Activated CD4-positive, alpha-beta T cell treated with anti-CD3 and anti-CD28 coated beads, Interleukin-2, amount 50 U/mL, for 48 hours (primary cell): Measurements from ENCODE around the gene FARP2.
"Not testable (repeated sequence)": the region's sequence is repeated elsewhere in the genome, so short reads cannot be mapped to it uniquely, and the experiment has no call there.

ENCODE experiments used
- DNase-seq, 2 experiments: peaks; one replicate each; pipeline ENCODE4 v3.0.0-alpha.2; 2020

Gene FARP2

DNA sequence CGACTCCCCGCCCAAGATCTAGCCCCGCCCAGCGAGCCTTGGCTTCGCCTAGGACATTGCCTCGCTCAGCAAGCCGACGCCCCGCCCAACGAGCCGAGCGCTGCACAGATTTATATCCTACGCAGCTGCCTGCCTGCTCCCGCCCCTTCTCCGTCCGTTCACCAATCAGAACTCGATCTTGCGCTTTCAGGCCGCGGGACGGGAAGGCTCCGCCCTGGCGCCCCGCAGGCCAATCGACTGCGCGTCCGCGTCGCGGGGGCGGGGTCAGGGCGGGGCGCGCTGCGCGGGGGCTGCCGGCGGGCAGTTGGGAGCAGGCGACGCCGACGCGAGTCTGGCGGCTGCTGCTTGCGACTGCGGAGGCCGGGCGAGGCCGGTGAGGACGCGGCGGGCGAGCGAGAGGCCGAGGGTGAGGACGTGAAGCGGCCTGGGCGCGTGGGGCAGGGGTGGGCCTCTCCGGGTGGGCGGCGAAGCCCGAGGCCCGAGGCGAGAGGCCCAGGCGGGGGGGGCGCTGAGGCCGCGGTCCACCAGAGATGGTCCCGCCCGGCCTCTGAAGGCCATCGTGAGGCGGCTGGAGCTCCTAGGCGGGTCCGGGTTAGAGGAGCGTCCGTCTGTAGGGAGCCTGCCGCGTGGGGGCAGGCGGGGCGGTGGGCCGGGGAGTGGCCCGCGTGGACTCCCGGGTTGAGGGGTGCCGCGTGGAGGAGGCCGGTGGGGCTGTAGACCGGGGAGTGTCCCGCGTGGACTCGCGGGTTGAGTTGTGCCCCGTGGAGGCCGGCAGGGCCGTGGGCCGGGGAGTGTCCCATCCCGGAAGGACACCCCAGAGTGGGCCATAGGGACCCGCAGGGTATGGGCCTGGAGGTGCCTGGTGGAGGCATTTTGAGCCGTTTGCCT is at the start of gene FARP2:
Gene FARP2 (plus strand): TSS at position 303 of the 888 bp plus-strand sequence. CDS start 16,823 bp downstream, outside the sequence.
- peak; percentile 97 for DNase-seq

DNA sequence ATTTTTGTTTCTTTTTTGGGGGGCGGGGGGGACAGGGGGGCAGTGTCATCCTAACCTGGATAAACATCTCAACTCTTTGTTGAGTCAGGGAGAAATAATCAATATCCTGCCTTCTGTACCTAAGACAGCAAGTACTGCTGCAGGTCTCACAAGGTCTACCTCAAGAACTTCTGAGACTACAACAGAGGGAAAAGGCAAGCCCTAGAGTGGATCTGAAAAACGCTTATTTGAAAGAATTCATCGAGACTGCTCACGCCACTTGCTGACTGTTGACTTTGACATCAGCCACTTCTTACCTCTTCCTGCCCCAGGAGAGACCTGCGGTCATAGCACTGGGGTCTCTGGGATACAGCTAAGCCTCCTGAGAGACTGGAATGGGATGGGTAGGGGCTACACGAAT is 49.0 kb upstream of the FARP2 start:
- no peak for DNase-seq

- DNase-seq, result no peak
Observed at GRCh38 chr2:241308267-241308666, 47.8 kb upstream of the FARP2 start.

- DNase-seq, result no peak
Observed at GRCh38 chr2:241308832-241309500, 47.1 kb upstream of the FARP2 start.

DNA sequence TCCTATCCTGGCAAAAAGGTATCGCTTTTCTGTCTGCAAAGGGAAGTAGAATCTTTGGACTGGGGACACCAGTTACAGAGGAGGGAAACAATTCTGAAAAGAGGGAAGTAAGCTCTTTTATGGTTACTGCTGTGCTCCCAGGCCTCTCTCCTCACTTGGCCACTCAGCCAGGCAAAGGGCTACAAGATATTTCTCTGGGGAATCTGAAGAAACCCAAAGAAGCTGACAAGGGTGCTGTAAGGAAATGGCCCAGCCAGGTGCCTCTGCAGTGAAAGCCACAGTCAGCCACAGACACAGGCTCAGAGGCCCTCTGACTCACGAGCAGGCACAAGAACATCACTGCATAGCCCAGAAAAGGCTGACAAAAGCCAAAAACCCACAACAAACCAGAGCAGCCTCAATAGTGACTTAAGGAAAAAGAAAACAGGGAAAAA is 46.4 kb upstream of the FARP2 start:
- peak; percentile 65 to 75 for DNase-seq

DNA sequence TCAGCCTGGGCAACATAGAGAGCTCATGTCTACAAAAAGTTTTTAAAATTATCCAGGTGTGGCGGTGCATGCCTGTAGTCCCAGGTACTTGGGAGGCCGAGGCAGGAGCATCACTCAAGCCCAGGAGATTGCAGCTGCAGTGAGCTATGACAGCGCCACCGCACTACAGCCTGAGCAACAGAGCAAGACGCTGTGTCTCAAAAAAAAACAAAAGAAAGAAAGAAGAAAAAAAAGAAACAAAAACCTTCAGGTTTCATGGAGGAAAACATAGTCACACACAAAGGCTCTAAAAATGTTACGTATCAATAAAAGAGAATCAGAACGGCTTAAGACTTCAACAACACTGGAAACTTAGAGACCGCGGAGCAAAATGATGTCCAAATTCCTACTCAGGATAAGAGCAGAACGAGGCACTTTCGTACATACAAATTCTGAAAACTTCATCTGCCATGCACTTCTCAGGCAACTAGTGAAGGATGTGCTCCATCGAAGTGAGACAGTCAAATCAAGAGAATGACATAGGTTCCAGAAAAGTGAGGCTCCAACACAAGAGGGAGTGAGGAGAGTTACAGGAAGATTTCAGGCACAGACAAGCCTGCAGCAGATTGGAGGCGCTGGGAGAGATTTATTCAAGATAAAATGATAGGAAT is 45.0 kb upstream of the FARP2 start:
- no peak for DNase-seq

DNA sequence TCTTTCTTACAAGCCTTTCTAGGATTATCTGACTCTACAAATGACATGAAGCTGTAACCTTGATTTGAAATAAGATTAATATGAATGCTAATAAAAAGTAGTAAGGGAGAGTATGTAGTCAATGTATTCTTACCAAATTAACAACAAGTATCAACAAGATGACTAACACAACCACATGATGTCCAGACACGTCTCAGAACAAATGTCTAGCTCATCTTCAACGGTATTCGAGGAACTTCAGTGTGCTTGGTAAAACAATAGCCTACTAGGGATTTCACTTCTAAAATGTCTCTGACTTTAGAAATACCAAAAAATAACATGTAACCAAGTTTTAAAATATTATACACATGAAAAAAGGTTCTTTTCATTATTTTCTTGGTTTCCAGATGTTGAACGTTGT is 44.0 kb upstream of the FARP2 start:
- no peak for DNase-seq

GRCh38 chr2:241313543-241314095 is 42.5 kb upstream of the FARP2 start:
- no peak for DNase-seq

GRCh38 chr2:241314226-241315092 is 41.6 kb upstream of the FARP2 start:
- no peak for DNase-seq

DNA sequence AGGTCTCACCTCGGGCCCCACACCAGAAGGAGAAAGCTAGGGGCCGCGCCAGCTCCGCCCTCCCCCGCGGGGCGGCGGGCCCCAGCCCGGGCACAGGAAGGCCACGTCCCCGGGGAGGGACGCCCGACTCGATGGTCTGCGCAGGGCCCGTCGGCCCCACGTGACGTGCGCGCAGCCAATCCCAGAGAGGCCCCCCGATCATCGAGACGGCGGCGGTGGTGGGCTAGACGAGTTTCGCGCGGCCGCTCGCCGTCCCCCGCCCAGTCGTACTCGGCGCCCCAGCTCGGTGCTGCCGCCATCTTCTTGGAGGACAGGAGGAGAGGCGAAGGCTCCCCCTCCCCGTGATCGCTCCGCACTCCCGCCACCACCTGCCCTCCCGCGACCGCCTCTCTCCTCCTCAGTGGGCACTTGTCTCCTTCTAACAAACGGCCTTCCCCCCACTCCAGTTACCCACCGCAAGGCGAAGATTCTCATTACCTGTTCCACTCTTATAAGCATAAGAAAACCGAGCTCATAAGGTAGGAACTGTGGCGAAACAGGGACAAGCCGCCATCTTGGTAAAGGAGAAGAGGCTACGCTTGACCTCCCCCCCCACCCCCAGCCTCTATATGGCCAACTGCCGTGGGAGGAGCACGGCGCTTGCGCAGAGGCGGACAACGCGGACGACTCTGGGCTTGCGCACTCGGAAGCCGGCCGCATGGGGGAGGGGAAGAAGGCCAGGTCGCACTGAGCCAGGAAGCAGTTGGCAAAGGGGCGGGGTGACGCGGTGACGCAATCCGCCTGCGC is 40.8 kb upstream of the FARP2 start, which contains the start of gene HDLBP:
Gene HDLBP (minus strand): TSS at position 580 of the 786 bp plus-strand sequence. CDS start 48,803 bp downstream, outside the sequence.
- DNase-seq, result peak; percentile 100

DNA sequence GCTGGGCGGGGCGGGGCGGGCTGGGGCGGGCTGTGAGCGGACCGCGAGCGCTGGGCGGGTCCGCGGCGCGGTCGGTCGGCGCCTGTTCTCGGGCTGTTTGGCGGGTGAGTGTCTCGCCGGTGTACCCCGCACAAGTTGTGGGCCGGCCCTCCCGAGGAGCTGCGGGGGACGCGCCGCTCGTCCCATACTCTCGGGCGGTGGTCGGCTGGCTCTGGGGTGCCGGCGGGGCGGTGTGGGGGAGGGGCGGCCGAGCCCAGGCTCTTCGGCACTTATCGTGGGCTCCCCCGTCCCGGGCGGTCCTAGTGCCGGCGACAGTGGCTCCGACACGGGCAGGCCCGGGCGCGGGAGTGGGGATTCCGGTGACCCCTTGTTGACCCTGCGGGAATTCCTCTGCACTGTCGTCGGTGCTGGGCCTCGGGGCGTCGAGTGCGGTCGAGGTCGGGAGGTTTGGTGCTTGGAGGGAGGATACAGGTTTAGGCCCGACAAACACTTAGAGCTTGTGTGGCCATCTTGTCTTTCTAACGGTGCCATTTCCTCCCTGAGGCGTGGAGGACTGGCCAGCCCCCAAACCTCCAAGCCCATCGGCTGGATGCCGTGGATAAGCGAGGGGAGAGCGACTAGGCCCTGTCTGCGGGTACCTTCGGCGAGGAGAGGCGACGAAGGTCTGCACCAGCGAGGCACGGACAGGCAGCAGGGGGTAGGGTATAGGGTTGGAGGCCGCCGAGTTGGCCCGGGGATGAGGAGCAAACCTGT is 40.0 kb upstream of the FARP2 start, which contains the start of gene SEPTIN2:
Gene SEPTIN2 (plus strand): TSS at position 47 of the 753 bp plus-strand sequence. CDS start 8,308 bp downstream, outside the sequence.
- peak; percentile 69 to 72 for DNase-seq

GRCh38 chr2:241316825-241317224 is 39.3 kb upstream of the FARP2 start:
- no peak for DNase-seq

- DNase-seq, result no peak
Observed at GRCh38 chr2:241317391-241317790, 38.7 kb upstream of the FARP2 start.

GRCh38 chr2:241318830-241319229 is 37.3 kb upstream of the FARP2 start:
- not testable (repeated sequence) for DNase-seq

DNA sequence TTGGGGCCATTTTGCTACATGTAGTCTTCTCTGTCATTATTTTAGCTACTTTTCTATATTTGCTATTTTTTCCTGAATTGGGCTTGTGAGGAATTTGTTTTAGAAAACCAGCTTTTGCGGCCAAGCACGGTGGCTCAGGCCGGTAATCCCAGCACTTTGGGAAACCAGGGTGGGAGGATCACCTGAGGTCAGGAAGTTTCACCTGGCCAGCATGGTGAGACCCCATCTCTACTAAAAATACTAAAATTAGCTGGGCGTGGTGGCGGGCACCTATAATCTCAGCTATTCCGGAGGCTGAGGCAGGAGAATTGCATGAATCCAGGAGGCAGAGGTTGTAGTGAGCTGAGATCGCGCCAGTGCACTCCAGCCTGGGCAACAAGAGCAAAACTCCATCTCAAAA is 35.7 kb upstream of the FARP2 start:
- no peak for DNase-seq

- DNase-seq, result no peak
Observed at GRCh38 chr2:241321033-241321432, 35.1 kb upstream of the FARP2 start.

GRCh38 chr2:241321886-241322285 is 34.2 kb upstream of the FARP2 start:
- DNase-seq, result no peak

GRCh38 chr2:241323778-241324177 is 32.3 kb upstream of the FARP2 start:
- DNase-seq, result no peak

DNA sequence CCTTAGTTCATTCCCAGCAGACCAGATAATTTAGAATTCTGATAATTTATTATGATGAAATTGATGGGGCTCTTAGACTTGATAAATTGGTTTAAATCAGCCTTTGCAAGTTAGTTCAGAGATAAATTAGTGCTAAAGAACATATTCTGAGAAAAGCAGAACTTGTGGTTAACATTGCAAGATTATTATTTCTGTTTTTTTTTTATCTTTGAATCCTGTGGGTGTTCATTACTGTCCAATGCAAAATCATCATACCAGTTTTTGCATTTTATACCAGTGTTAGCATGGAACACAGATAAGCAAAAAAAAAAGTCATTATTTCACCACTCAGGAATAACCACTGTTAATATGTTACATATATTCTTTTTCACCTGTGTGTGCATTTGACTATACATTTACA is 31.3 kb upstream of the FARP2 start:
- DNase-seq, result no peak

- DNase-seq, result no peak
Observed at GRCh38 chr2:241325257-241325656, 30.8 kb upstream of the FARP2 start.
